H1 (cell line): ENCODE results near the gene PPP1R1B. TPM values are rescaled to one million over a fixed set of nuclear protein-coding genes. Genes with fewer than 3 reads are reported as not detected.
A peak's percentile ranks its signal among the peaks of the same experiment; 100 is the strongest.

Experiments
- CTCF ChIA-PET: fragments of 300-600 bp; sonication (Branson Sonifier 250); formaldehyde crosslinking; loops from one replicate; lab custom pipeline; 2021; ENCODE audit not compliant: partially characterized antibody; lab: Charles Lee
- POLR2A ChIA-PET: fragments of 300-600 bp; sonication (Branson Sonifier 250); formaldehyde crosslinking; loops from one replicate; lab custom pipeline; 2021; ENCODE audit warnings: inconsistent platforms; ENCODE audit not compliant: partially characterized antibody; lab: Charles Lee
- DNase-seq, 2 experiments: peaks; one replicate each; pipeline versions ENCODE4 v3.0.0 to v3.0.0-alpha.2; 2010 to 2022; ENCODE audit warnings: low spot score in 2 of 2, low read depth in 1 of 2, mixed read lengths in 1 of 2
- FAIRE-seq: peaks from 2 replicates; lab custom pipeline; 2011; peaks lifted over from hg19 to GRCh38; lab: Jason Lieb, UNC
- H2AFZ ChIP-seq: 2 replicates; pipeline ENCODE4 v1.8.1; 2012; ENCODE audit warnings: low read length, inconsistent platforms
- H2AK5ac ChIP-seq: 2 replicates; pipeline ENCODE4 v1.6.1; 2013; ENCODE audit warnings: low read depth, low read length
- H2BK120ac ChIP-seq: replicated peaks from 2 replicates; pipeline ENCODE3; 2013; ENCODE audit warnings: low read depth, low read length, inconsistent platforms
- H2BK12ac ChIP-seq: 2 replicates; pipeline ENCODE4 v1.6.1; 2013; ENCODE audit warnings: low read depth, low read length
- H2BK15ac ChIP-seq: 2 replicates; pipeline ENCODE4 v1.6.1; 2013; ENCODE audit warnings: low read length
- H2BK20ac ChIP-seq: 2 replicates; pipeline ENCODE4 v1.6.1; 2013; ENCODE audit warnings: low read length
- H2BK5ac ChIP-seq: 2 replicates; pipeline ENCODE4 v1.6.1; 2013; ENCODE audit warnings: low read depth, low read length
- H3K14ac ChIP-seq: 2 replicates; pipeline ENCODE4 v1.6.1; 2013; ENCODE audit warnings: inconsistent platforms; ENCODE audit not compliant: insufficient read length
- H3K18ac ChIP-seq: 2 replicates; pipeline ENCODE4 v1.6.1; 2013; ENCODE audit warnings: low read length; ENCODE audit errors: extremely low read depth
- H3K23ac ChIP-seq: 2 replicates; pipeline ENCODE4 v1.6.1; 2013; ENCODE audit warnings: inconsistent platforms; ENCODE audit not compliant: insufficient read length
- H3K23me2 ChIP-seq: 2 replicates; pipeline ENCODE4 v1.6.1; 2013; ENCODE audit warnings: low read depth, low read length
- H3K27ac ChIP-seq: 2 replicates; pipeline ENCODE4 v1.6.1; 2011; ENCODE audit warnings: low read depth, low read length, inconsistent platforms
- H3K27me3 ChIP-seq, 4 experiments: replicated peaks in 1 of 4; 1 replicate in 1 of 4; 2 replicates in 3 of 4; pipeline versions ENCODE4 v1.6.1 to v1.8.1; 2011 to 2013; ENCODE audit warnings: low read length in 3 of 4, mild to moderate bottlenecking in 3 of 4, inconsistent platforms in 2 of 4, mixed read lengths in 2 of 4, moderate library complexity in 1 of 4; ENCODE audit not compliant: control insufficient read depth in 3 of 4, insufficient read depth in 3 of 4; ENCODE audit errors: extremely low read depth in 1 of 4
- H3K36me3 ChIP-seq, 4 experiments: 2 replicates each; pipeline versions ENCODE4 v1.6.1 to v1.8.1; 2011 to 2013; ENCODE audit warnings: mild to moderate bottlenecking in 4 of 4, low read length in 3 of 4, moderate library complexity in 2 of 4, control low read depth in 1 of 4, inconsistent platforms in 1 of 4; ENCODE audit not compliant: insufficient read depth in 4 of 4, control insufficient read depth in 2 of 4
- H3K4ac ChIP-seq: replicated peaks from 2 replicates; pipeline ENCODE3; 2013; ENCODE audit warnings: low read length, low read depth, mixed read lengths, inconsistent platforms; ENCODE audit not compliant: insufficient read length
- H3K4me1 ChIP-seq, 4 experiments: replicated peaks in 1 of 4; 1 replicate in 1 of 4; 2 replicates in 3 of 4; pipeline versions ENCODE4 v1.6.1 to v1.8.1; 2011 to 2013; ENCODE audit warnings: low read length in 3 of 4, inconsistent platforms in 2 of 4, mixed read lengths in 1 of 4; ENCODE audit not compliant: insufficient read depth in 4 of 4, control insufficient read depth in 3 of 4
- H3K4me2 ChIP-seq, 2 experiments: 2 replicates each; pipeline versions ENCODE4 v1.6.1 to v1.8.1; 2011 to 2013; ENCODE audit warnings: low read depth in 2 of 2, low read length in 2 of 2, control low read depth in 1 of 2, inconsistent platforms in 1 of 2, mild to moderate bottlenecking in 1 of 2; ENCODE audit not compliant: insufficient read depth in 1 of 2
- H3K4me3 ChIP-seq, 4 experiments: fragments of 200-600, 300-600 bp in 1 of 4; sonication (generic), shearing (Covaris generic), sonication (Bioruptor Twin) in 1 of 4; 2 replicates each; pipeline versions ENCODE4 v1.5.1 to v1.8.1; 2011 to 2016; ENCODE audit warnings: low read length in 4 of 4, low read depth in 3 of 4, control low read depth in 2 of 4, inconsistent platforms in 2 of 4, mild to moderate bottlenecking in 2 of 4, mixed read lengths in 1 of 4, moderate library complexity in 1 of 4; ENCODE audit not compliant: insufficient read depth in 2 of 4; ENCODE audit errors: extremely low read depth in 1 of 4
- H3K56ac ChIP-seq: replicated peaks from 2 replicates; pipeline ENCODE3; 2013; ENCODE audit warnings: low read depth, mild to moderate bottlenecking, mixed read lengths, low read length, inconsistent platforms; ENCODE audit not compliant: insufficient read length
- H3K79me1 ChIP-seq: 2 replicates; pipeline ENCODE4 v1.6.1; 2013; ENCODE audit warnings: low read depth, low read length, control low read depth
- H3K79me2 ChIP-seq, 2 experiments: 2 replicates each; pipeline versions ENCODE4 v1.6.1 to v1.8.1; 2012 to 2013; ENCODE audit warnings: low read length in 2 of 2, mild to moderate bottlenecking in 2 of 2, inconsistent platforms in 1 of 2; ENCODE audit not compliant: insufficient read depth in 2 of 2, control insufficient read depth in 1 of 2
- H3K9ac ChIP-seq, 4 experiments: replicated peaks in 1 of 4; 1 replicate in 1 of 4; 2 replicates in 3 of 4; pipeline versions ENCODE4 v1.6.1 to v1.8.1; 2011 to 2013; ENCODE audit warnings: low read depth in 3 of 4, low read length in 3 of 4, control low read depth in 2 of 4, mild to moderate bottlenecking in 2 of 4, moderate library complexity in 2 of 4, inconsistent platforms in 1 of 4; ENCODE audit errors: extremely low read depth in 1 of 4
- H3K9me3 ChIP-seq, 2 experiments: 2 replicates each; pipeline versions ENCODE4 v1.6.1 to v1.8.1; 2012 to 2013; ENCODE audit warnings: mild to moderate bottlenecking in 2 of 2, moderate library complexity in 2 of 2, control low read depth in 1 of 2, inconsistent platforms in 1 of 2, low read depth in 1 of 2, low read length in 1 of 2, mixed read lengths in 1 of 2; ENCODE audit not compliant: insufficient read depth in 2 of 2
- H4K20me1 ChIP-seq, 2 experiments: replicated peaks in 1 of 2; 2 replicates each; pipeline versions ENCODE3 to v1.8.1; 2011 to 2013; ENCODE audit warnings: inconsistent platforms in 2 of 2, low read length in 2 of 2, mild to moderate bottlenecking in 1 of 2; ENCODE audit not compliant: insufficient read depth in 2 of 2, control insufficient read depth in 1 of 2
- H4K5ac ChIP-seq: 2 replicates; pipeline ENCODE4 v1.6.1; 2013; ENCODE audit warnings: low read length, low read depth, mixed read lengths, inconsistent platforms; ENCODE audit not compliant: insufficient read length
- H4K8ac ChIP-seq: 2 replicates; pipeline ENCODE4 v1.8.0; 2013; ENCODE audit warnings: mild to moderate bottlenecking, moderate library complexity, low read length, inconsistent platforms; ENCODE audit not compliant: insufficient read depth; ENCODE audit errors: extremely low read depth
- H4K91ac ChIP-seq: replicated peaks from 2 replicates; pipeline ENCODE3; 2013; ENCODE audit warnings: low read length, mixed read lengths, inconsistent platforms; ENCODE audit not compliant: insufficient read length
- KDM5A ChIP-seq: fragments of 200-600 bp; IDR thresholded peaks from 2 replicates; pipeline ENCODE4 v1.7.1; 2012; ENCODE audit warnings: mild to moderate bottlenecking, low read length, inconsistent platforms, mixed read lengths
- MAX ChIP-seq: IDR thresholded peaks from 2 replicates; pipeline ENCODE4 v1.6.1; 2012; ENCODE audit warnings: inconsistent platforms
- RFX5 ChIP-seq: IDR thresholded peaks from 2 replicates; pipeline ENCODE4 v1.6.1; 2011; ENCODE audit warnings: low read depth, low read length, improper control_type of control experiment, borderline replicate concordance
- USF2 ChIP-seq: IDR thresholded peaks from 2 replicates; pipeline ENCODE4 v1.6.1; 2011; ENCODE audit warnings: low read length, improper control_type of control experiment
- YY1 ChIP-seq: IDR thresholded peaks from 2 replicates; pipeline ENCODE4 v1.6.1; 2011; ENCODE audit warnings: low read depth, mild to moderate bottlenecking, low read length
- WGBS, 2 experiments: shearing (Covaris generic) in 1 of 2; methylation state at CpG; one replicate each; pipeline versions ENCODE4 v1.1.6 to v1.1.7; 2013 to 2015; ENCODE audit warnings: low lambda C conversion rate in 2 of 2, mixed read lengths in 2 of 2, inconsistent platforms in 1 of 2, low coverage in 1 of 2, missing lambda C conversion rate in 1 of 2; ENCODE audit not compliant: insufficient replicate concordance in 2 of 2, insufficient coverage in 1 of 2, insufficient read length in 1 of 2; ENCODE audit errors: extremely low coverage in 1 of 2, missing lambda C conversion rate in 1 of 2; 5-methylcytosine and 5-hydroxymethylcytosine counted together
- polyA plus RNA-seq, 7 experiments: library from polyadenylated mRNA; depleted of rRNA in 3 of 7; stranded (reverse) in 5 of 7; unstranded in 2 of 7; fragments of >200 nt in 5 of 7; fragments of 200-250 nt in 2 of 7; gene quantifications; 1 replicate in 5 of 7; 2 replicates in 1 of 7; 4 replicates in 1 of 7; pipeline versions ENCODE4 v1.2.1 to v1.2.3, GENCODE V29; 2011 to 2013; ENCODE audit warnings: missing spikeins in 2 of 7, mixed read lengths in 2 of 7
- total RNA-seq: library from RNA; stranded (reverse); fragmentation: NEBNext Ultra II Directional; extraction: Animal tissue kit (Norgen Biotek cat#: 25700); gene quantifications from 2 replicates; pipeline ENCODE4 v1.2.1, GENCODE V29; 2021

Gene PPP1R1B
- total and polyA plus RNA-seq, 2 of the 8 experiments (the other 6 are each of a cell fraction or from before 2014, with no cell fraction given): 10.7 to 22.3 TPM

- Histone ChIP-seq H3K18ac (no peak overlapping the region; the same call in 1 of the 2 replicates), H3K56ac (no peak overlapping the region), H4K20me1 (peaks cover 3 to 22% of the 10 kb centered on the region in 2 experiments), H3K9ac (no peak overlapping the region), H3K4me1 (peaks cover 5 to 54% (median 35%) of the 10 kb centered on the region in 4 experiments), H2BK120ac (no peak overlapping the region), H4K5ac (no peak overlapping the region), H3K27me3 (peaks cover 85 to 100% (median 98%) of the 10 kb centered on the region in 4 experiments), H3K4me3 (no peak overlapping the region), H4K8ac (no peak overlapping the region), H3K79me1 (no peaks in the 10 kb centered on the region), H3K36me3 (peaks cover 0 to 2% (median 0%) of the 10 kb centered on the region in 4 experiments; a peak in 1 of 8 replicates), H3K9me3 (no peaks in the 10 kb centered on the region), H2AK5ac (no peak overlapping the region; the same call in 1 of the 2 replicates), H2BK15ac (peak overlapping the region; percentile 61; the same call in 1 of the 2 replicates), H3K23ac (no peak overlapping the region), H3K4ac (no peak overlapping the region), H2BK20ac (no peak overlapping the region), H3K23me2 (peaks cover 14% of the 10 kb centered on the region; the same call in 1 of the 2 replicates), H2BK5ac (no peak overlapping the region), H3K27ac (no peak overlapping the region), H3K14ac (no peak overlapping the region), H3K4me2 (peak overlapping the region in 1 of 2 experiments; percentile 90; a peak in 1 of 4 replicates), H3K79me2 (no peaks in the 10 kb centered on the region), H4K91ac (no peak overlapping the region), H2BK12ac (0 out of 2 replicates have a peak overlapping the region, but pooled peaks have one; percentile 17), H2AFZ (no peak overlapping the region)
- DNase-seq (peak in 1 of 2 experiments; percentile 49), FAIRE-seq (no peak)
- WGBS, 2 experiments: 28% methylated on average over 4 of the region's 4 CpGs; no CpG with 5 or more reads in 1 of the 2 experiments
- TF ChIP-seq KDM5A (no peak), YY1 (peak; percentile 14; the same call in 1 of the 2 replicates), USF2 (no peak), MAX (no peak), RFX5 (no peak)
- CTCF ChIA-PET: interaction anchor here (1.1 to 10.7 kb wide), 4 partner anchors 19 to 69 kb away, joined by 3 to 140 read pairs (median 27); partner anchors contain the start of gene PPP1R1B
- POLR2A ChIA-PET: interaction anchor here (1.8 kb wide), 1 partner anchor 7 kb away, joined by 4 read pairs; no protein-coding TSS in a partner anchor
Measured at GRCh38 chr17:39602533-39603303, 24.0 kb upstream of the PPP1R1B start.
